Skeletal muscle tissue (tissue), 4 donors: ENCODE results near the gene U2AF1L4. TPM values are rescaled to one million over a fixed set of nuclear protein-coding genes. Genes with fewer than 3 reads are reported as not detected.

Source experiments
- H3K27ac ChIP-seq: one replicate; pipeline ENCODE4 v1.7.0; 2013; ENCODE audit warnings: mild to moderate bottlenecking, low read depth, low read length, inconsistent platforms
- H3K27me3 ChIP-seq, 3 donors: one replicate each; pipeline ENCODE4 v1.7.0; 2013; ENCODE audit warnings: low read length in 3 of 3; ENCODE audit not compliant: control insufficient read depth in 3 of 3, insufficient read depth in 3 of 3
- H3K36me3 ChIP-seq, 3 donors: one replicate each; pipeline ENCODE4 v1.7.0; 2013; ENCODE audit warnings: low read length in 3 of 3; ENCODE audit not compliant: control insufficient read depth in 3 of 3, insufficient read depth in 3 of 3
- H3K4me1 ChIP-seq, 3 donors: one replicate each; pipeline ENCODE4 v1.7.0; 2013; ENCODE audit warnings: low read length in 3 of 3, mild to moderate bottlenecking in 3 of 3; ENCODE audit not compliant: control insufficient read depth in 3 of 3, insufficient read depth in 3 of 3
- H3K4me3 ChIP-seq, 3 donors: one replicate each; pipeline ENCODE4 v1.7.0; 2013; ENCODE audit warnings: low read length in 3 of 3
- H3K9ac ChIP-seq, 3 donors: one replicate each; pipeline ENCODE4 v1.7.0; 2013; ENCODE audit warnings: low read length in 3 of 3, mild to moderate bottlenecking in 3 of 3, moderate library complexity in 2 of 3, low read depth in 1 of 3
- H3K9me3 ChIP-seq, 3 donors: one replicate each; pipeline ENCODE4 v1.7.0; 2013; ENCODE audit warnings: low read length in 3 of 3; ENCODE audit not compliant: control insufficient read depth in 3 of 3
- total RNA-seq: library from RNA; depleted of rRNA; stranded (reverse); fragments of >200 nt; gene quantifications from one replicate; pipeline ENCODE4 v1.2.3, GENCODE V29; 2014
- donor health status: Osteomylitis.

U2AF1L4 gene
- total RNA-seq, 1 donor from 2014 or later, result 3.7 TPM

GRCh38 chr19:35788205-35788960 is 43.2 kb upstream of the U2AF1L4 start:
- Histone ChIP-seq H3K9ac (no peak overlapping the region), H3K4me1 (no peaks in the 10 kb centered on the region), H3K4me3 (no peak overlapping the region), H3K27me3 (no peaks in the 10 kb centered on the region), H3K27ac (no peak overlapping the region), H3K36me3 (peaks cover 0 to 5% (median 2%) of the 10 kb centered on the region in 3 donors), H3K9me3 (no peaks in the 10 kb centered on the region)

GRCh38 chr19:35787227-35787799 is 42.1 kb upstream of the U2AF1L4 start:
- Histone ChIP-seq H3K36me3 (peaks cover under 1 to 5% (median 2%) of the 10 kb centered on the region in 3 donors), H3K27me3 (no peaks in the 10 kb centered on the region), H3K9me3 (no peaks in the 10 kb centered on the region), H3K9ac (no peak overlapping the region), H3K4me3 (no peak overlapping the region), H3K27ac (no peak overlapping the region), H3K4me1 (no peaks in the 10 kb centered on the region)

- Histone ChIP-seq H3K36me3 (peaks cover 2 to 5% (median 4%) of the 10 kb centered on the region in 3 donors), H3K4me1 (no peaks in the 10 kb centered on the region), H3K4me3 (no peak overlapping the region), H3K9ac (no peak overlapping the region), H3K27ac (no peak overlapping the region), H3K27me3 (no peaks in the 10 kb centered on the region), H3K9me3 (no peaks in the 10 kb centered on the region)
Measured at GRCh38 chr19:35786299-35787160, 41.3 kb upstream of the U2AF1L4 start.

DNA sequence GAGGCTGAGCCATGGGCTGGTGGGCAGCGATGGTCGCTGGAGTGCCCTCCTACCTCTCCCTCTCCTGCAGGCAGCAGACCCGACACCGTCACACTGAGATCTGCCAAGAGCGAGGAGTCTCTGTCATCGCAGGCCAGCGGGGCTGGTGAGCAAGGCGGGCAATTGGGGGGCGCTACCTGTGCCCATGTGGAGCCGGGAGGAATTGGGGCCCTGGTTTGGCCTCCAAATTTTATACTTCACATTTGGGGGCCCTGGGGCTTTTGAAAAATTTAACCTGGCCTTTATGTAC is 40.1 kb upstream of the U2AF1L4 start:
- Histone ChIP-seq H3K9me3 (no peaks in the 10 kb centered on the region), H3K27me3 (no peaks in the 10 kb centered on the region), H3K27ac (no peak overlapping the region), H3K9ac (no peak overlapping the region), H3K36me3 (peaks cover 2 to 9% (median 6%) of the 10 kb centered on the region in 3 donors), H3K4me3 (no peak overlapping the region), H3K4me1 (no peaks in the 10 kb centered on the region)

GRCh38 chr19:35784503-35785338 is 39.5 kb upstream of the U2AF1L4 start:
- no peak overlapping the region for H3K4me3 ChIP-seq

DNA sequence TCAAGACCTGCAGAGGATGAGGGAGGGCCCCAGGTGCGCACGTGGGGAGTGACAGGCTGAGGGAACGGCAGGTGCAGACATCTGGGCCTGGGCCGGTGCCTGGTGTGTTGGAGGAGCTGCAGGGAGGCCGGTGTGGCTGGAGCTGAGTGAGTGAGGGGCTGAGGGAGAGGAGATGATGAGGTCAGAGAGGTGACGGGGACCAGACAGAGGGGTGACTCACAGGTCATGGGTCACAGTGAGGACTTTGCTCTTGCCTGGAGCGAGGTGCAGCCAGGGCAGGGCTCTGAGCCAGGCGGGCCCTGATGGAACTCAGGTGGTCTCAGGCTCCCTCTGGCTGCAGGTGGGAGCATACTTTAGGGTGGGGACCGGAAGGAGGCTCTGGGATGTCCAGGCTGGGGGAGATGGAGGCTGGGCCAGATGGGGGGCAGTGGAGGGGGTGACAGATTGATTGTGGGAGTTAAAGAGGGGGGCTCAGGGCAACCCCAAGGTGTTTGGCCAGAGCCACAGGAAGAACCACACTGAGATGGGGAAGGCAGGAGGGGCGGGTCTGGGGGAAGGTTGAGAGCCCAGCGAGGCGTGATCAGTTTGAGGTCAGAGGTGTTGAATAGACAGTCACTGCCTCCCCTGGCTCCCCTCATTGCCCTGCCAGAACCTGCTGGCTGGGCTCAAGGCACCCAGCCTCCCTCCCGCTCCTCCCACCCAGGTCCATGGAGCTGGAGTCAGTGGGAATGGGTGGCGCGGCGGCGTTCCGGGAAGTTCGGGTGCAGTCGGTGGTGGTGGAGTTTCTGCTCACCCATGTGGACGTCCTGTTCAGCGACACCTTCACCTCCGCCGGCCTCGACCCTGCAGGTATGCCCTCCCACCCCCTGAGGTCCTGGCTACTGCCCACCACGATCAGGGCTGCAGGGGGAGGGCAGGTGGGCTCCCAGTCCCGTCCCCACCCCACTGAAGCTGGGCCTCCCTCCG is 38.5 kb upstream of the U2AF1L4 start:
- no peaks in the 10 kb centered on the region for H3K27me3 ChIP-seq
- no peak overlapping the region for H3K4me3 ChIP-seq
- no peaks in the 10 kb centered on the region for H3K4me1 ChIP-seq
- H3K9ac ChIP-seq, result no peak overlapping the region
- H3K9me3 ChIP-seq, result no peaks in the 10 kb centered on the region
- peaks cover 6 to 17% (median 6%) of the 10 kb centered on the region in 3 donors for H3K36me3 ChIP-seq
- H3K27ac ChIP-seq, result no peak overlapping the region

More at GRCh38 chr19:35784503-35785338, 39.5 kb upstream of the U2AF1L4 start:
- H3K9ac ChIP-seq, result no peak overlapping the region
- H3K36me3 ChIP-seq, result peaks cover 4 to 12% (median 6%) of the 10 kb centered on the region in 3 donors
- no peaks in the 10 kb centered on the region for H3K9me3 ChIP-seq
- no peaks in the 10 kb centered on the region for H3K4me1 ChIP-seq
- no peaks in the 10 kb centered on the region for H3K27me3 ChIP-seq
- H3K27ac ChIP-seq, result no peak overlapping the region

DNA sequence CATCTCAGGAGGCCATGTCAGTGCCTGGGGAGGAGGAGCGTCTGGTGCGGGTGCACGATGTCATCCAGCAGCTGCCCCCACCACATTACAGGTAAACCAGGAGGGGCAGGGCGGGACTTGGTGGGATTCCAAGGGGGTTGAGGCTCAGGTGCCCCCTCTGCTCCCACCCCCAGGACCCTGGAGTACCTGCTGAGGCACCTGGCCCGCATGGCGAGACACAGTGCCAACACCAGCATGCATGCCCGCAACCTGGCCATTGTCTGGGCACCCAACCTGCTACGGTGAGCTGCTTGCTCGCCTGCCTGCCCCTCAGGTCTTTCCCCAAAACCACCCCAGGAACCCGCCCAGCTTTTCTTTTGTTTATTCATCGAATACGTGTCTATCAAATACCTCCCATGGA is 37.4 kb upstream of the U2AF1L4 start:
- Histone ChIP-seq H3K36me3 (peaks cover 10 to 17% (median 15%) of the 10 kb centered on the region in 3 donors), H3K4me1 (no peaks in the 10 kb centered on the region), H3K4me3 (no peak overlapping the region), H3K9me3 (no peaks in the 10 kb centered on the region), H3K9ac (no peak overlapping the region), H3K27ac (no peak overlapping the region), H3K27me3 (no peaks in the 10 kb centered on the region)

- H3K27ac ChIP-seq, result no peak overlapping the region
Measured at GRCh38 chr19:35781650-35782049, 36.4 kb upstream of the U2AF1L4 start.

DNA sequence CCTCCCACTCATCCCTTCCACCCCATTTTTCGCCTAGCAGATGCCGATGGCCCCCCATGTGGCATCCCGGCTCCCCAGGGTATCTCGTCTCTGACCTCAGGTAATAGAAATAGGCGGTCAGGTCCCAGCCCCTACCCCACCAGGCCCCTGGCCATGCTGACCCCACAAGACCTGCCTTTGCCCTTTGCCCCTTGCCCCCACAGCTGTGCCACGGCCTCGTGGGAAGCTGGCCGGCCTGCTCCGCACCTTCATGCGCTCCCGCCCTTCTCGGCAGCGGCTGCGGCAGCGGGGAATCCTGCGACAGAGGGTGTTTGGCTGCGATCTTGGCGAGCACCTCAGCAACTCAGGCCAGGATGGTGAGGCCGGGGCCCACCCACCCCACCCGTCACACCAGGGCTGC is 35.5 kb upstream of the U2AF1L4 start:
- no peaks in the 10 kb centered on the region for H3K9me3 ChIP-seq
- peaks cover 10 to 13% (median 12%) of the 10 kb centered on the region in 3 donors for H3K36me3 ChIP-seq
- peaks cover 3 to 5% (median 4%) of the 10 kb centered on the region in 3 donors for H3K4me1 ChIP-seq
- H3K27ac ChIP-seq, result no peak overlapping the region
- H3K9ac ChIP-seq, result no peak overlapping the region
- no peak overlapping the region for H3K4me3 ChIP-seq
- H3K27me3 ChIP-seq, result no peaks in the 10 kb centered on the region

More at GRCh38 chr19:35781650-35782049, 36.4 kb upstream of the U2AF1L4 start:
- H3K4me3 ChIP-seq, result no peak overlapping the region
- no peaks in the 10 kb centered on the region for H3K4me1 ChIP-seq
- no peaks in the 10 kb centered on the region for H3K9me3 ChIP-seq
- H3K9ac ChIP-seq, result no peak overlapping the region
- H3K36me3 ChIP-seq, result peaks cover 10 to 17% (median 16%) of the 10 kb centered on the region in 3 donors
- H3K27me3 ChIP-seq, result no peaks in the 10 kb centered on the region
